Measurements from ENCODE around the gene LAMA2. TPM values are rescaled to one million over a fixed set of nuclear protein-coding genes. Genes with fewer than 3 reads are reported as not detected.

Gene LAMA2
- total and polyA plus RNA-seq, 2 of the 8 experiments (the other 6 are each of a cell fraction or from before 2014, with no cell fraction given): 1.3 to 3.8 TPM

GRCh38 chr6:129536271-129536670, 653.3 kb downstream of the LAMA2 start (continued):
- TF ChIP-seq CTCF (IDR thresholded peaks at IDR 0.05; ENCODE audit: control extremely low read depth in 1 of 3, insufficient read depth in 1 of 3, low read depth in 1 of 3, low read length in 3 of 3): no peak
- no peak for TF ChIP-seq EZH2 (IDR thresholded peaks at IDR 0.05; ENCODE audit: low read depth, low read length, severe bottlenecking)
- no peak for TF ChIP-seq SUZ12 (IDR thresholded peaks at IDR 0.05; ENCODE audit: low read length)
- TF ChIP-seq E2F6 (IDR thresholded peaks at IDR 0.05): no peak
- TF ChIP-seq RFX5 (IDR thresholded peaks at IDR 0.05; ENCODE audit: borderline replicate concordance, low read depth, low read length): no peak
- no peak for TF ChIP-seq SIX5 (IDR thresholded peaks at IDR 0.05; ENCODE audit: low read depth, low read length)
